K562 (cell line): ENCODE results near the gene SOS1. TPM values are rescaled to one million over a fixed set of nuclear protein-coding genes. Genes with fewer than 3 reads are reported as not detected.

Experiments used
- ATAC-seq: fragments of 200-7000 bp; cut with Tn5 transposase; 3 replicates; pipeline ENCODE4 v1.9.1; 2020; ENCODE audit warnings: moderate library complexity
- BruUV-seq: library from RNA; stranded (reverse); fragments of 400-500 nt; replicated peaks from 2 replicates; lab custom pipeline; 2021; lab: Mats Ljungman, UMichigan
- CTCF ChIA-PET: fragments of 300-600 bp; formaldehyde crosslinking; extraction: SDS; loops from one replicate; lab custom pipeline; 2021; ENCODE audit warnings: low intra/inter-chr PET ratio; lab: Yijun Ruan, JAX
- POLR2A ChIA-PET: fragments of 300-600, 350-650 bp; sonication (Branson Sonifier 250); formaldehyde crosslinking; extraction: SDS; loops from one replicate; lab custom pipeline; 2021; ENCODE audit warnings: antibody characterized with exemption, inconsistent platforms; lab: Yijun Ruan, JAX
- DNase-seq, 4 experiments: peaks; one replicate each; pipeline versions ENCODE4 v3.0.0 to v3.0.0-alpha.2; 2011 to 2018; ENCODE audit warnings: low spot score in 3 of 4, mixed read lengths in 3 of 4; ENCODE audit errors: extremely low read depth in 1 of 4
- FAIRE-seq: peaks from 2 replicates; lab custom pipeline; 2011; peaks lifted over from hg19 to GRCh38; lab: Jason Lieb, UNC
- H2AFZ ChIP-seq: 2 replicates; pipeline ENCODE4 v1.6.0; 2011; ENCODE audit warnings: low read depth, low read length, control low read depth, inconsistent platforms
- H3K27ac ChIP-seq: fragments of 200-600 bp; 3 replicates; pipeline ENCODE4 v1.8.0; 2011; ENCODE audit warnings: low read depth, mild to moderate bottlenecking, control low read depth, inconsistent platforms, low read length, moderate library complexity, mixed read lengths; ENCODE audit errors: extremely low read depth
- H3K27me3 ChIP-seq, 2 experiments: fragments of 300-600 bp in 1 of 2; 2 replicates in 1 of 2; 3 replicates in 1 of 2; pipeline versions ENCODE4 v1.6.0 to v1.8.0; 2011; ENCODE audit warnings: inconsistent platforms in 2 of 2, low read length in 2 of 2, mild to moderate bottlenecking in 1 of 2, mixed read lengths in 1 of 2, moderate library complexity in 1 of 2; ENCODE audit not compliant: control insufficient read depth in 2 of 2, insufficient read depth in 2 of 2
- H3K36me3 ChIP-seq: fragments of 300-600 bp; 3 replicates; pipeline ENCODE4 v1.8.0; 2011; ENCODE audit warnings: mild to moderate bottlenecking, low read length, inconsistent platforms; ENCODE audit not compliant: control insufficient read depth, insufficient read depth
- H3K4me1 ChIP-seq, 2 experiments: fragments of 200-600 bp in 1 of 2; replicated peaks in 1 of 2; 2 replicates in 1 of 2; 3 replicates in 1 of 2; pipeline versions ENCODE4 v1.5.1 to v1.8.0; 2011; ENCODE audit warnings: inconsistent platforms in 2 of 2, low read length in 2 of 2, mild to moderate bottlenecking in 1 of 2, mixed read lengths in 1 of 2, moderate library complexity in 1 of 2; ENCODE audit not compliant: control insufficient read depth in 2 of 2, insufficient read depth in 2 of 2
- H3K4me2 ChIP-seq: 2 replicates; pipeline ENCODE4 v1.6.1; 2011; ENCODE audit warnings: low read length, control low read depth, inconsistent platforms, mixed read lengths; ENCODE audit not compliant: insufficient read depth
- H3K4me3 ChIP-seq: fragments of 200-600 bp; sonication (generic), shearing (Covaris generic); 2 replicates; pipeline ENCODE4 v1.5.1; 2016; ENCODE audit warnings: control low read depth, inconsistent platforms
- H3K79me2 ChIP-seq: fragments of 200-600 bp; 3 replicates; pipeline ENCODE4 v1.8.0; 2011; ENCODE audit warnings: low read length, inconsistent platforms; ENCODE audit not compliant: control insufficient read depth, insufficient read depth
- H3K9ac ChIP-seq, 2 experiments: 2 replicates each; pipeline versions ENCODE4 v1.6.0 to v1.6.1; 2011; ENCODE audit warnings: low read depth in 2 of 2, low read length in 2 of 2, control low read depth in 1 of 2, inconsistent platforms in 1 of 2, mild to moderate bottlenecking in 1 of 2, mixed read lengths in 1 of 2; ENCODE audit not compliant: insufficient read depth in 1 of 2
- H3K9me1 ChIP-seq: one replicate; pipeline ENCODE4 v1.6.0; 2011; ENCODE audit warnings: inconsistent platforms, mild to moderate bottlenecking, low read length, moderate library complexity; ENCODE audit not compliant: control insufficient read depth, insufficient read depth
- H3K9me3 ChIP-seq: replicated peaks from 2 replicates; pipeline ENCODE4 v1.5.1; 2011; ENCODE audit warnings: low read depth, low read length, inconsistent platforms; ENCODE audit not compliant: control insufficient read depth, insufficient read depth
- H4K20me1 ChIP-seq: replicated peaks from 2 replicates; pipeline ENCODE4 v1.6.1; 2011; ENCODE audit warnings: low read length, inconsistent platforms, mixed read lengths; ENCODE audit not compliant: control insufficient read depth, insufficient read depth
- ADNP ChIP-seq: fragments of 200-800 bp; sonication (Bioruptor generic); IDR thresholded peaks from 2 replicates; pipeline ENCODE4 v1.6.1; 2016; ENCODE audit warnings: missing genetic modification characterization, missing compliant biosample characterization
- BRD9 ChIP-seq: fragments of 450-650 bp; IDR thresholded peaks from 2 replicates; pipeline ENCODE4 v1.6.1; 2018; ENCODE audit warnings: low read depth; ENCODE audit not compliant: partially characterized antibody
- CCAR2 ChIP-seq: fragments of 200-400 bp; formaldehyde crosslinking; IDR thresholded peaks from 2 replicates; pipeline ENCODE4 v1.6.1; 2017; ENCODE audit warnings: mild to moderate bottlenecking, low read depth, low read length
- ERF ChIP-seq: fragments of 450-650 bp; formaldehyde crosslinking; IDR thresholded peaks from 2 replicates; pipeline ENCODE4 v1.4.0; 2020; ENCODE audit warnings: mild to moderate bottlenecking, mixed read lengths
- FOXJ2 ChIP-seq: fragments of 200-800 bp; sonication (Bioruptor generic); IDR thresholded peaks from 2 replicates; pipeline ENCODE4 v1.6.1; 2016; ENCODE audit warnings: missing genetic modification characterization, missing compliant biosample characterization
- KAT2B ChIP-seq: IDR thresholded peaks from one replicate; pipeline ENCODE4 v1.6.1; 2012; ENCODE audit warnings: low read depth, mild to moderate bottlenecking, control low read depth, inconsistent platforms, low read length, moderate library complexity
- MXI1 ChIP-seq: IDR thresholded peaks from 2 replicates; pipeline ENCODE4 v1.6.1; 2011; ENCODE audit warnings: low read depth, mild to moderate bottlenecking, improper control_type of control experiment, low read length
- MYBL2 ChIP-seq, 2 experiments: fragments of 450-650 bp in 1 of 2; sonication (generic) in 1 of 2; formaldehyde crosslinking in 1 of 2; IDR thresholded peaks; 2 replicates each; pipeline versions ENCODE4 v1.6.1 to v1.8.1; 2017 to 2022; ENCODE audit warnings: borderline replicate concordance in 1 of 2, inconsistent platforms in 1 of 2, low read depth in 1 of 2, mild to moderate bottlenecking in 1 of 2, missing genetic modification reagents in 1 of 2, moderate library complexity in 1 of 2
- NCOA2 ChIP-seq, 2 experiments: fragments of 450-650 bp; IDR thresholded peaks; 2 replicates each; pipeline ENCODE4 v1.6.1; 2018; ENCODE audit warnings: mild to moderate bottlenecking in 2 of 2, moderate library complexity in 1 of 2; ENCODE audit not compliant: partially characterized antibody in 2 of 2
- OTX1 ChIP-seq: fragments of 450-650 bp; formaldehyde crosslinking; IDR thresholded peaks from 2 replicates; pipeline ENCODE4 v1.4.0; 2022; ENCODE audit warnings: mild to moderate bottlenecking
- POLR2B ChIP-seq: fragments of 450-650 bp; IDR thresholded peaks from 2 replicates; pipeline ENCODE4 v1.6.1; 2018; ENCODE audit warnings: low read depth; ENCODE audit not compliant: partially characterized antibody
- RUNX1 ChIP-seq: sonication (generic); IDR thresholded peaks from 2 replicates; pipeline ENCODE4 v1.6.1; 2016; ENCODE audit warnings: antibody characterized with exemption, low read depth
- SREBF2 ChIP-seq: sonication (generic); formaldehyde crosslinking; IDR thresholded peaks from 2 replicates; pipeline ENCODE4 v1.4.0; 2020; ENCODE audit warnings: mild to moderate bottlenecking, missing genetic modification reagents
- ZBTB17 ChIP-seq: fragments of 450-650 bp; formaldehyde crosslinking; IDR thresholded peaks from 2 replicates; pipeline ENCODE4 v1.4.0; 2020; ENCODE audit warnings: mild to moderate bottlenecking
- ZBTB8A ChIP-seq: fragments of 450-650 bp; IDR thresholded peaks from 2 replicates; pipeline ENCODE4 v1.6.1; 2018; ENCODE audit warnings: mild to moderate bottlenecking, moderate library complexity; ENCODE audit not compliant: partially characterized antibody
- ZFP36 ChIP-seq: fragments of 150-350 bp; IDR thresholded peaks from 2 replicates; pipeline ENCODE4 v1.6.1; 2018; ENCODE audit warnings: low read length, low read depth; ENCODE audit not compliant: partially characterized antibody
- ZNF124 ChIP-seq: sonication (generic); formaldehyde crosslinking; IDR thresholded peaks from 2 replicates; pipeline ENCODE4 v1.8.1; 2022; ENCODE audit warnings: missing genetic modification reagents
- ZNF140 ChIP-seq: fragments of 250-450 bp; sonication (Bioruptor Pico); IDR thresholded peaks from 2 replicates; pipeline ENCODE4 v1.8.0; 2021; ENCODE audit warnings: moderate library complexity, mild to moderate bottlenecking, inconsistent platforms
- ZNF408 ChIP-seq: fragments of 250-450 bp; sonication (Bioruptor Pico); IDR thresholded peaks from 2 replicates; pipeline ENCODE4 v1.4.0; 2020; ENCODE audit warnings: low read depth, mild to moderate bottlenecking, moderate library complexity
- ZNF431 ChIP-seq: sonication (generic); formaldehyde crosslinking; IDR thresholded peaks from 2 replicates; pipeline ENCODE4 v1.8.0; 2022; ENCODE audit warnings: mild to moderate bottlenecking, missing genetic modification reagents
- ZNF586 ChIP-seq: fragments of 450-650 bp; formaldehyde crosslinking; conservative IDR thresholded peaks from 2 replicates; pipeline ENCODE4 v1.4.0; 2020; ENCODE audit warnings: mild to moderate bottlenecking, moderate library complexity
- WGBS: fragments of 100-300 bp; shearing (Covaris generic); methylation state at CpG from one replicate; pipeline ENCODE4 v1.1.6; 2016; ENCODE audit warnings: low coverage, mixed read lengths; ENCODE audit not compliant: insufficient coverage; ENCODE audit errors: missing lambda C conversion rate; 5-methylcytosine and 5-hydroxymethylcytosine counted together
- in situ Hi-C: fragments of 300-500 bp; cut with MboI; formaldehyde crosslinking; loops from 4 replicates; pipeline ENCODE4 v1.15.0; 2018; ENCODE audit warnings: inconsistent platforms, mixed read lengths
- intact Hi-C: fragments of 100-400 bp; cut with micrococcal nuclease; formaldehyde crosslinking; loops from 2 replicates; pipeline ENCODE4 v1.14.2; 2022
- polyA plus RNA-seq, 8 experiments: library from polyadenylated mRNA; depleted of rRNA in 4 of 8; stranded (reverse) in 5 of 8; unstranded in 3 of 8; fragments of >200 nt; fragmentation: Nextera tagmentation in 2 of 8; fragmentation: Illumina TruSeq in 1 of 8; extraction: Ambion mirVana in 2 of 8; extraction: Trizol in 1 of 8; gene quantifications; 2 replicates each; pipeline versions ENCODE4 v1.2.1 to v1.2.3, GENCODE V29; 2011 to 2014; ENCODE audit warnings: inconsistent platforms in 1 of 8, missing spikeins in 1 of 8
- total RNA-seq, 7 experiments: library from RNA; depleted of rRNA in 6 of 7; stranded (reverse); fragments of >200 nt in 6 of 7; fragmentation: Illumina TruSeq in 2 of 7; extraction: Trizol in 2 of 7; gene quantifications; 2 replicates each; pipeline versions ENCODE4 v1.2.1 to v1.2.3, GENCODE V29; 2011 to 2021; ENCODE audit warnings: low replicate concordance in 1 of 7
- TF ChIP-seq, protein P1 (sequence below): fragments of 250-450 bp; sonication (Bioruptor Pico); IDR thresholded peaks from 2 replicates; pipeline ENCODE4 v1.8.0; 2021; ENCODE audit warnings: borderline replicate concordance, mild to moderate bottlenecking, moderate library complexity; ENCODE audit not compliant: poor library complexity, severe bottlenecking

Gene SOS1
- total and polyA plus RNA-seq, 9 of the 15 experiments (the other 6 are each of a cell fraction or from before 2014, with no cell fraction given): 2.5 to 27.1 (median 16.3) TPM

DNA sequence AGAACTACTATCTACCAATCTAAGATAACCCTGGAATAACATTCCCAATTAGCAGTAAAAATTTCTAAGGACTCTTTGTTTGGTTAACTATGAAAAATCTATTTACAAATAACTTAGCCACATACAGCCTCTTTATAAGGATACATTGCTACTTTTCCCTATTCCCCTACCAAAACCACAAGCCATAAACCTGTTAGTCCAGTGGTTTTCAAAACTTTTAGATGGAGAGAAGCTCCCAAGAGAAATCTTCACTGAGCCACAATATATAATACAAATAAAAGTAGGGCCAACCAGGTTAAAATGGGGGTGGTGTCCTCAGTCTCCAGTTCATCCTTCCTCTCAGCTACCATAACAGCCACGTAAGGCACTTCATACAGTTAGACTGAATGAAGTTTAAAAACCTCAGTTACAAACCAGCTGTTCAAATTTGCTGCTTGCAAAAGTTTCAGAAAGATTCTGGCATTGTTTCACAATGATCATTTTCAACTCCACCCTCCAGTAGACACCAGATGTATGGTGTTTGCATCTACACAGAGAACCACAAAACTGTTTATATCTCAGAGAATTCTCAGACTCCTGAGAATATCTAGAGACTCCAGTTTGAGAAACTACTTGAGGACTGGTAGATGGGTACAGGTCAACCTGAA lies 26.0 kb downstream of the SOS1 start (continued):
- TF ChIP-seq ADNP: no peak
- TF ChIP-seq POLR2B: no peak
- no peak for TF ChIP-seq SREBF2

DNA sequence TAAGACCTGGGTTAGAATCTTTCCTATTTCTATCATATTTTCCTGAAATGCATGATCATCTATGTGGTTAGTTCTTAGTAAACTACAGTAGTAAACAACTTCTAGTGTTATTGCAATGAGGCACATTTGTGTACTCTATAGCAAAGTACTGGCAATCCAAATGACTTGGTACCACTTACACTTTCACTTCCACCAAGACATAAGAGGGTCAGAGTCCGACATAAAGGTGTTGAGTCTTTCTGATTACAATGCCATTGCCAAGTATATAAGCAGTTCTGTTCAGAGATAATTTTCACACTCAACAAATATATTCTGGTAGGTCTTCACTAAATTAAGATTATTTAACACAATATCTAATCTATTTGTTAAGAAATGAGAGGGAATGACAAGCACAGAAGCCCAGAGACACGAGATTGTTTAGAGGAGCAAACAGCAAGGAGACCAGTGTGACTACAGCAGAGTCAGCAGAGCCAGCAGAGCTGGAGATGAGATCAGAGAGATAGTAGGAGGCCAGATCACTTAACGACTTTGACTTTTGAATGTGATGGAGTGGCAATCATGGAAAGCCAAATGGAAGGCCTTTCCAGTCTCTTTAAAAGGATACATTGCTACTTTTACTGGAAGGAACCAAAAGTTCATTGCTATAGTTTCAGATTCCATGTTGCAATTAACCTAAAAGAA lies 27.5 kb downstream of the SOS1 start:
- Histone ChIP-seq H3K9me3 (no peaks in the 10 kb centered on the region), H4K20me1 (no peaks in the 10 kb centered on the region), H3K27ac (no peak overlapping the region), H2AFZ (no peak overlapping the region), H3K36me3 (peaks cover 4% of the 10 kb centered on the region; the same call in 1 of the 3 replicates), H3K9me1 (no peaks in the 10 kb centered on the region), H3K4me1 (peaks cover 0 to 9% of the 10 kb centered on the region in 2 experiments; a peak in 3 of 5 replicates), H3K4me2 (no peak overlapping the region), H3K27me3 (no peaks in the 10 kb centered on the region), H3K79me2 (peaks cover 91% of the 10 kb centered on the region), H3K4me3 (no peak overlapping the region), H3K9ac (no peak overlapping the region)
- no TSS peak for BruUV-seq
- FAIRE-seq (peak; percentile 82), DNase-seq (peak in 2 of 4 experiments; percentile 17 to 34), ATAC-seq (peak; percentile 80)
- ChIA-PET CTCF (no interaction called here), POLR2A (no interaction called here)
- 33% methylated on average over 3 of the region's 3 CpGs for WGBS
- intact Hi-C loops: no loop called here
- in situ Hi-C loops: no loop called here
- TF ChIP-seq ERF (CRISPR knock-in tag) (no peak), MXI1 (no peak), BRD9 (peak; percentile 77), OTX1 (CRISPR knock-in tag) (no peak), ZFP36 (peak; percentile 68), MYBL2 (IDR thresholded peaks at IDR 0.05; ENCODE audit: low read depth) (peak; percentile 58; the same call in 1 of the 2 replicates), MYBL2 (CRISPR knock-in tag; IDR thresholded peaks at IDR 0.05; ENCODE audit: borderline replicate concordance) (no peak), NCOA2 (IDR thresholded peaks at IDR 0.05; ENCODE audit: partially characterized antibody in 2 of 2) (no peak), RUNX1 (no peak), ZBTB8A (no peak), ZBTB17 (CRISPR knock-in tag) (no peak), ZNF586 (CRISPR knock-in tag) (no peak), KAT2B (no peak), ZNF408 (no peak), CCAR2 (no peak), ZNF431 (CRISPR knock-in tag) (no peak), ZNF124 (CRISPR knock-in tag) (no peak), ZNF140 (CRISPR knock-in tag) (no peak), FOXJ2 (tag) (0 out of 2 replicates have a peak, but pooled peaks have one; percentile 16)
- TF ChIP-seq, protein P1, sequence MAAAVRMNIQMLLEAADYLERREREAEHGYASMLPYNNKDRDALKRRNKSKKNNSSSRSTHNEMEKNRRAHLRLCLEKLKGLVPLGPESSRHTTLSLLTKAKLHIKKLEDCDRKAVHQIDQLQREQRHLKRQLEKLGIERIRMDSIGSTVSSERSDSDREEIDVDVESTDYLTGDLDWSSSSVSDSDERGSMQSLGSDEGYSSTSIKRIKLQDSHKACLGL (CRISPR knock-in tag): no peak
